HG03097 (cell line): ENCODE results near the gene NDUFV3.
"Not testable (repeated sequence)": the region's sequence is repeated elsewhere in the genome, so short reads cannot be mapped to it uniquely, and the experiment has no call there.

Source experiments
- ATAC-seq: cut with Tn5 transposase; IDR thresholded peaks from one replicate; pipeline ENCODE4 v1.9.1; 2021; ENCODE audit not compliant: unreplicated experiment, low FRiP score

Gene NDUFV3

GRCh38 chr21:42883921-42884320 lies 9.2 kb upstream of the NDUFV3 start:
- no peak for ATAC-seq

- no peak for ATAC-seq
Measured at GRCh38 chr21:42887326-42887725, 5.8 kb upstream of the NDUFV3 start.

GRCh38 chr21:42892582-42892930 lies 553 bp upstream of the NDUFV3 start:
- peak; percentile 3 for ATAC-seq

GRCh38 chr21:42900446-42900845 lies 7.3 kb downstream of the NDUFV3 start:
- ATAC-seq, result no peak

GRCh38 chr21:42903817-42904216 lies 10.7 kb downstream of the NDUFV3 start:
- ATAC-seq, result no peak

- no peak for ATAC-seq
Measured at GRCh38 chr21:42905195-42905594, 12.1 kb downstream of the NDUFV3 start.

GRCh38 chr21:42906233-42906632 lies 13.1 kb downstream of the NDUFV3 start:
- ATAC-seq, result no peak

- not testable (repeated sequence) for ATAC-seq
Measured at GRCh38 chr21:42908484-42908883, 15.4 kb downstream of the NDUFV3 start.

GRCh38 chr21:42911920-42912319 lies 18.8 kb downstream of the NDUFV3 start:
- not testable (repeated sequence) for ATAC-seq

GRCh38 chr21:42913476-42913875 lies 20.4 kb downstream of the NDUFV3 start:
- ATAC-seq, result no peak

- ATAC-seq, result no peak
Measured at GRCh38 chr21:42918291-42918690, 25.2 kb downstream of the NDUFV3 start.

- no peak for ATAC-seq
Measured at GRCh38 chr21:42921927-42922326, 28.8 kb downstream of the NDUFV3 start.

GRCh38 chr21:42922918-42923317 lies 29.8 kb downstream of the NDUFV3 start:
- no peak for ATAC-seq

GRCh38 chr21:42923553-42924432 lies 30.7 kb downstream of the NDUFV3 start:
- ATAC-seq, result no peak

GRCh38 chr21:42924433-42924751 lies 31.3 kb downstream of the NDUFV3 start:
- ATAC-seq, result no peak

- ATAC-seq, result no peak
Measured at GRCh38 chr21:42925114-42925926, 32.2 kb downstream of the NDUFV3 start, which contains the start of gene ERVH48-1. Gene ERVH48-1, minus strand, starts transcription at chr21:42925630. Its CDS starts 6,624 bp downstream, at chr21:42919006.

GRCh38 chr21:42927474-42928200 lies 34.5 kb downstream of the NDUFV3 start:
- not testable (repeated sequence) for ATAC-seq

GRCh38 chr21:42929969-42930368 lies 36.9 kb downstream of the NDUFV3 start:
- ATAC-seq, result no peak

- ATAC-seq, result no peak
Measured at GRCh38 chr21:42931560-42932235, 38.6 kb downstream of the NDUFV3 start.

- not testable (repeated sequence) for ATAC-seq
Measured at GRCh38 chr21:42932378-42933136, 39.4 kb downstream of the NDUFV3 start.
